SHP77 (cell line): ENCODE results near the gene ABCB9.
A peak's percentile ranks its signal among the peaks of the same experiment; 100 is the strongest.
"Not testable (repeated sequence)": the region's sequence is repeated elsewhere in the genome, so short reads cannot be mapped to it uniquely, and the experiment has no call there.

Experiments
- DNase-seq, 2 experiments: peaks; one replicate each; lab custom pipeline; 2025; lab: John Stamatoyannopoulos, UW

ABCB9 gene

GRCh38 chr12:122963941-122964265 lies 2.4 kb downstream of the ABCB9 start:
- peak; percentile 70 to 78 for DNase-seq

- DNase-seq, result no peak
Measured at GRCh38 chr12:122961531-122962329, 4.5 kb downstream of the ABCB9 start.

- no peak for DNase-seq
Measured at GRCh38 chr12:122960193-122960569, 6.1 kb downstream of the ABCB9 start.

DNA sequence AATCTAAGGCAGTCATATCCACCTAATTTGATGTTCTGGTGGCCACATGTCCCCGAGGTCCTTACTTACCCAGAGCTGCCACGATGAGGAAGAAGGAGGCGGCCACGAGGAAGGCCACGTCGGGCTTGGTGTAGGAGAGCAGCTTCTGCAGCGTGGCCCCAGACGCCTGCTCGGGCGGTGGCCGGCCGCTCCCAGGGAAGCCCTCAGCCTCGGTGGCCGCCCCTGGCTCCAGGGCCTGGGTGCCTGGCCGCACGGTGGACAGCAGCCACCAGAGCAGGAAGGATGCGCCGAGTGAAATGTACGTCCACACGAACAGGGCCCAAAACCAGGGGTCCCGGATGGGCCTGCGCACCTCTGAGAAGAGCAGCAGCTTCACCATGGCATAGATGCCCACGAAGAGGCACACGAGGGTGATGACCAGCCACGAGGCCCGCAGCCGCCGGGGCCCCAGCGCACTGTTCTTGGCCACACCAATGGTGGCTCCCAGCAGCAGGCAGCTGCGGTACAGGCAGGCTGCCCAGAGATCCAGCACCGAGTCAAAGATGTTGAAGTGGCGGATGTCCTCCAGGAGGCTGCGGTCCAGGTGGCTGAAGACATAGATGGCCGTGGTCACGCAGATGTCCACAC lies 6.6 kb downstream of the ABCB9 start:
- no peak for DNase-seq

DNA sequence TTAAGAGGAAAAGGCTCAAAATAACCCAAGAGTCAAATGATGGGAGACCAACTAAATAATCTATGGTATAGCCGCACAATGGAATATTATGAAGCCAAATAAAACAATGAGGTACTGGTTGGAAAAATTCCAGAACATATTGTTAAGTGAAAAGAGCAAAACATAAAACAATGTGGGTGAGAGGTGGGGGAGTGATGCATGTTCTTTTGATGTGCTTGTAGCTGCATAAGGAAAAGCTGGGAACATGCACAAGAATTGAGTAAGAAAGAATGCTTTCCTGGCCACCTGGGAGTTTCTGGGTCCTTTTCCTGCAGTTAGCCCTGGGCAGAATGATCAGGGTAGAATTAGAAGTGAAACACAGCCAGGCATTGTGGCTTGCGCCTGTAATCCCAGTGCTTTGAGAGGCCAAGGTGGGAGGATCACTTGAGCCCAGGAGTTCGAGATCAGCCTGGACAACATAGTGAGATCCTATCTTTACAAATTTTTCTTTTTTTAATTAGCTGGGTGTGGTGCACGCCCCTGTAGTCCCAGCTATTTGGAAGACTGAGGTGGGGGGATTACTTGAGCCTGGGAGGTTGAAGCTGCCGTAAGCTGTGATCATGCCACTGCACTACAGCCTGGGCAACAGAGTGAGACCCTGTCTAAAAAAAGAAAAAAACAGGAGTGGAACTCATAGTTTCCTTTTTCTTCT lies 7.9 kb downstream of the ABCB9 start:
- no peak for DNase-seq

GRCh38 chr12:122956035-122956434 lies 10.2 kb downstream of the ABCB9 start:
- no peak for DNase-seq

DNA sequence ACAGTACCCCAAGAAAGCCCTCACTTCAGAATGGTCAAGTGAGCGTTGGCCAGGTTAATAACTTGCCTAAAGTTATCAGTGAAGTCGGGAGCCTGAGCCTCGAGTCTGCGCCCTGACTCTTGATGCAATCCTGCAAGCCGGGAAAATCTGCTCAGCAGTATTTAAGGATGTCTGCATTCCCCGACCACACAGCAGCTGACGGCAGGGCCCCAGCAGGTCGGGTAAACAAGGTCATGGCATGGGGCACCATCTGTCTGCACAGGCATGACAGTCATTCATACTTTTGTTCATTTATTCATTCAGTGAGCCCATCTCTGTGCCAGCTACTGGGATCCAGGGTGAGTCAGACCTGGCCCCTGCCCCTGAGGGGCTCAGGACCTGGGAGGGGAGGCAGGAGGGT lies 11.1 kb downstream of the ABCB9 start:
- no peak for DNase-seq

- peak; percentile 47 to 62 for DNase-seq
Measured at GRCh38 chr12:122951979-122952892, 14.0 kb downstream of the ABCB9 start.

- no peak for DNase-seq
Measured at GRCh38 chr12:122951406-122951805, 14.9 kb downstream of the ABCB9 start.

DNA sequence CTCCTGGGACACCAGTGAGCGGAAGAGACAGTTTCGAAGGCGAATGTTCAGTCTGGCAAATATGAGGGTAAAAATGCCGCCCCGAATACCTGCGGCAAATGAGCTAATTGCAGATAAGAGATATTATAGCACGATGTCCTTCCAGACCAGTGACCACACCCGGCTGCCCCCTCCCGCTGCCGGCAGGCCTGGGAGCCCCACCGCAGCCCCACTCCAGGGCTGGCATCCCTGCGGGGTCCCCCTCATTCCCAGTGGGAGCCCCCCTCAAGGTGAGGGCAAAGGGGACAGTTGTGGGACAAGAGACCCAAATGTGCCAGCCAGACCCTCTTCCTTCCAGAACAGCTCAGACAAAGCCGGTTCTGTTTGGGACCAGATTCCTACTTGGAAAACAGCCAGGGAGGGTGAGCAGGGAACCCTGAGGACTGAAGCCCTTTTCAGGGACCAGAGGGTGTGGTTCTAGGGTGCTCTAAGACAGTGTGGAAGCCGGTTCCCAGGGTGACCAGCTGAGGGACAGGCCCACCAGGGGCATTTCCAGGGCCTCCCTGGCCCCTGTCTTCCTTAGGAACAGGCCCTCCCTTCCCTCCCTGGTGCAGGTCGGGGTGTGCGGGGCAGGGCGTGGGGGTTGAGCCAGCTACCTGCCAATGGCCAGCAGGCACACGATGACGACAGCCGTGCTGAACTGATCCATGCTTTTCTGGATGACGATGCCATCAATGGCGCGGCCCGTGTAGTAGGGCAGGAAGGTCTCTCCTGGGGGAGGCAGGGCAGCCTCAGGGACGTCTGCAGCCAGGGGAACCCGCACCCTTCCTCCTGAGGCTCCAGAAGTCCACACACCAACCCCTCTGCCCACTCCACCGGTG lies 16.2 kb downstream of the ABCB9 start:
- DNase-seq, result no peak

DNA sequence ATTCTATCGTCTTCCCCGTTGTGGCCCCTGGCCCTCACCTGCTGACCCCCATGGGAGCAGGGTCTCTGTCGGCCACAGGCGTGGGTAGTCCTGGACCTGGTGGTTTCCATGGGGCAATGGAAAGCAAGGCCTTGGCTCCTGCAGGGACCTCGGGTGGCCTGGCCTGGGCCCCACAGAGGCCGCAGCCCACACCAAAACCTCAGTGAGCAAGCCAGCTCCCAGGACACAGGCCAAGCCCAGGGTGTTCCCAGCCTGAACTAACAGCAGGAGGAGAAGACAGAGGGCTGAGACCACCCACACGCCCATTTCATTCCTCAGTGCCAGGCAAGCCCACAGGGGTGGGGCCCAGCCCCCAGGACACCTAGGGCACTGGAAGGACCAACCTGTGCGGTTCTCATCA lies 16.9 kb downstream of the ABCB9 start:
- DNase-seq, result no peak

GRCh38 chr12:122948605-122949004 lies 17.7 kb downstream of the ABCB9 start:
- DNase-seq, result no peak

DNA sequence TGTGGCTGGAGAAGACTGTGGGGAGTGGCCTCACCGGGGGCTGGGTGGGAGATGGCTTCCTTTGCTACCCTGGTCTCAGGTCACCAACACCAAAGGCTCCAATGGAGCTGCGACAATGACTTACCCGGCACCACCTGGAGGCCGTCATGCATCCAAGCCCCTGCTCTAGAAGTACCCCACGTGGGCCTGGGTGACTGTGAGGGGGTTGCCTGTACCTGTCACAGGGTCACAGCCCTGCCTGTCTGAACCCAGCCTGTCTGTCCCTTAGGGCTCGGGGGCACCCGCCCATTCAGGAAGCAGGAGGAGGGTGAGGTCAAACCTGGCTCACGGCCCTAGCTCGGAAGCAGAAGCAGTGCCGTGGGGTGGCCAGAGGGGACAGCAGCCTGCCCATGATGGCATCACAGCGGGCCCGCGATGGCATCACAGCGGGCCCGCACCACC lies 18.9 kb downstream of the ABCB9 start:
- no peak for DNase-seq

GRCh38 chr12:122946690-122947341 lies 19.4 kb downstream of the ABCB9 start:
- peak in 1 of 2 experiments; percentile 10 for DNase-seq

GRCh38 chr12:122944605-122945592 lies 21.4 kb downstream of the ABCB9 start:
- no peak for DNase-seq

DNA sequence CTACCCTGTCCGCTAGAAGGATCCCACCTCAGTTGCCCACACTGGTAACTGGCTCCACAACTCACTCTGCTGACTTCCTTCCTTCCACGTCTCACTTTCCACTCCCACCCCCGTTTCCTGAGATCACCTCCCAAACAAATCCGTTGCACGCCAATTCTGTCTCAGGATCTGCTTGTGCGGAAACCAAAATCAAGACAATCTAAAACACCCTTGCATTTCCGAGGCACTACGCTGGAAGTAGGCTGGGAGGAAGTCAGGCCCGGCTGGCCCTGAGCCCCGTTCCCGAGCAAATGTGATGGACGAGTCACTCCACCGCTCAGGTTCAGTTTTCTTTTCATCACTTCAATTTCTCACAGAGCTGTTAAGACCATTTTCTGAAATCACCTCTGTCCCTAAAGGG lies 23.1 kb downstream of the ABCB9 start:
- DNase-seq, result no peak

- peak in 1 of 2 experiments; percentile 3 for DNase-seq
Measured at GRCh38 chr12:122942637-122943036, 23.6 kb downstream of the ABCB9 start.

- DNase-seq, result not testable (repeated sequence)
Measured at GRCh38 chr12:122941351-122941750, 24.9 kb downstream of the ABCB9 start.

DNA sequence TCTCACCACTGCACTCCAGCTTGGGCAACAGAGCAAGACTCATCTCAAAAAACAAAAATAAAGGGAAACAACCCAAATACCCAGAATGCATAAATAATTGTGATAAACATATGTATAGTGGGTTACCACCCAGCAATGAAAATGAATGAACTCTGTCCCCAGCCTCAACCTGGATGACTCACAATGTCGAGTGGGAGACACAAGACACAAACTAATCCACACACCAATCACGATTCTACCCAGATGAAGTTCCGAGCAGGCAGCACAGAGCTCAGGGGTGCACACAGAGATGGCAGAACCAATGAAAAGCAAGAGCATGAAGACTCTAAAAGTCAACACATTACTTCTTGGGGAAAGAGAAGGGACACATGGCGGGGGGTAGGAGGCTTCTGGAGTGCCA lies 27.1 kb downstream of the ABCB9 start:
- DNase-seq, result no peak
